HCT116 (cell line): ENCODE results near the gene RIMS4. TPM values are rescaled to one million over a fixed set of nuclear protein-coding genes. Genes with fewer than 3 reads are reported as not detected.

ENCODE experiments used
- ATAC-seq: fragments of 200-7000 bp; cut with Tn5 transposase; 2 replicates; pipeline ENCODE4 v1.9.1; 2020; ENCODE audit warnings: mild to moderate bottlenecking, moderate library complexity
- BruUV-seq: library from RNA; stranded (reverse); fragments of 400-500 nt; replicated peaks from 2 replicates; lab custom pipeline; 2021; lab: Mats Ljungman, UMichigan
- CTCF ChIA-PET: fragments of 300-600 bp; sonication (Branson Sonifier 250); formaldehyde crosslinking; loops from one replicate; lab custom pipeline; 2021; ENCODE audit warnings: antibody characterized with exemption; lab: Charles Lee
- POLR2A ChIA-PET: fragments of 300-600, 350-600 bp; sonication (Branson Sonifier 250); formaldehyde crosslinking; loops from one replicate; lab custom pipeline; 2021; ENCODE audit warnings: antibody characterized with exemption; lab: Charles Lee
- RAD21 ChIA-PET, 2 experiments: fragments of 300-600 bp; sonication (Branson Sonifier 250); formaldehyde crosslinking; loops; one replicate each; lab custom pipeline; 2023; ENCODE audit warnings: low total read pairs in 2 of 2; ENCODE audit not compliant: uncharacterized antibody in 2 of 2, unreplicated experiment in 2 of 2, low non-redundant PET in 1 of 2; lab: Charles Lee
- DNase-seq: peaks from one replicate; pipeline ENCODE4 v3.0.0-alpha.2; 2010; ENCODE audit warnings: low read depth, low spot score
- H2AFZ ChIP-seq: fragments of 200-600 bp; shearing (Covaris generic), sonication (generic); 2 replicates; pipeline ENCODE4 v1.6.1; 2017; ENCODE audit warnings: low read depth, mixed run types, mixed read lengths, antibody characterized with exemption, low read length; ENCODE audit not compliant: poor library complexity, severe bottlenecking
- H3K27ac ChIP-seq: 2 replicates; pipeline ENCODE4 v1.5.1; 2012; ENCODE audit warnings: low read depth, low read length
- H3K27me3 ChIP-seq: fragments of 200-600 bp; sonication (generic); 2 replicates; pipeline ENCODE4 v1.6.1; 2016; ENCODE audit warnings: mixed run types, low read length, mixed read lengths; ENCODE audit not compliant: insufficient read depth
- H3K36me3 ChIP-seq, 2 experiments: fragments of 200-500 bp in 1 of 2; fragments of 200-600 bp in 1 of 2; sonication (Bioruptor generic) in 1 of 2; sonication (generic) in 1 of 2; 2 replicates each; pipeline versions ENCODE4 v1.5.1 to v1.6.1; 2014 to 2016; ENCODE audit warnings: low read length in 2 of 2, inconsistent platforms in 1 of 2, mixed read lengths in 1 of 2, mixed run types in 1 of 2; ENCODE audit not compliant: insufficient read depth in 2 of 2, control insufficient read depth in 1 of 2
- H3K4me1 ChIP-seq, 2 experiments: fragments of 200-600 bp in 1 of 2; sonication (generic) in 1 of 2; 2 replicates each; pipeline versions ENCODE4 v1.5.1 to v1.6.1; 2012 to 2017; ENCODE audit warnings: low read length in 2 of 2, inconsistent platforms in 1 of 2, mild to moderate bottlenecking in 1 of 2, mixed read lengths in 1 of 2, mixed run types in 1 of 2, moderate library complexity in 1 of 2; ENCODE audit not compliant: insufficient read depth in 2 of 2, control insufficient read depth in 1 of 2
- H3K4me2 ChIP-seq: fragments of 200-600 bp; sonication (generic); 2 replicates; pipeline ENCODE4 v1.6.1; 2017; ENCODE audit warnings: mixed run types, low read length, mixed read lengths
- H3K4me3 ChIP-seq, 2 experiments: fragments of 200-600 bp in 1 of 2; sonication (generic) in 1 of 2; replicated peaks in 1 of 2; 2 replicates each; pipeline ENCODE4 v1.5.1; 2011 to 2016; ENCODE audit warnings: low read length in 2 of 2, control low read depth in 1 of 2, low read depth in 1 of 2, mild to moderate bottlenecking in 1 of 2, mixed read lengths in 1 of 2, mixed run types in 1 of 2
- H3K79me2 ChIP-seq: fragments of 200-600 bp; sonication (generic); 2 replicates; pipeline ENCODE4 v1.6.1; 2017; ENCODE audit warnings: mild to moderate bottlenecking, mixed run types, low read length, moderate library complexity, mixed read lengths; ENCODE audit not compliant: insufficient read depth
- H3K9ac ChIP-seq: fragments of 200-600 bp; sonication (generic); 2 replicates; pipeline ENCODE4 v1.6.1; 2016; ENCODE audit warnings: low read length, mixed read lengths
- H3K9me2 ChIP-seq: fragments of 200-600 bp; sonication (generic), shearing (Covaris generic); 2 replicates; pipeline ENCODE4 v1.6.1; 2017; ENCODE audit warnings: mixed run types, mild to moderate bottlenecking, moderate library complexity; ENCODE audit not compliant: insufficient read depth
- H3K9me3 ChIP-seq, 2 experiments: fragments of 200-500 bp in 1 of 2; fragments of 200-600 bp in 1 of 2; sonication (Bioruptor generic) in 1 of 2; sonication (generic) in 1 of 2; 2 replicates each; pipeline ENCODE4 v1.6.1; 2014 to 2017; ENCODE audit warnings: low read length in 2 of 2, mixed read lengths in 2 of 2, inconsistent platforms in 1 of 2, low read depth in 1 of 2, mild to moderate bottlenecking in 1 of 2, mixed run types in 1 of 2, moderate library complexity in 1 of 2; ENCODE audit not compliant: control insufficient read depth in 1 of 2, insufficient read depth in 1 of 2
- H4K20me1 ChIP-seq: fragments of 200-600 bp; sonication (generic), shearing (Covaris generic); 2 replicates; pipeline ENCODE4 v1.6.1; 2017; ENCODE audit warnings: mixed run types, mild to moderate bottlenecking, moderate library complexity; ENCODE audit not compliant: insufficient read depth
- CTCF ChIP-seq, 3 experiments: fragments of 200-600 bp in 1 of 3; sonication (generic) in 1 of 3; IDR thresholded peaks in 2 of 3; conservative IDR thresholded peaks in 1 of 3; 2 replicates each; pipeline ENCODE4 v1.5.1; 2012 to 2017; ENCODE audit warnings: low read depth in 2 of 3, low read length in 2 of 3, antibody characterized with exemption in 1 of 3, borderline replicate concordance in 1 of 3, control low read depth in 1 of 3, mild to moderate bottlenecking in 1 of 3, mixed read lengths in 1 of 3, mixed run types in 1 of 3, moderate library complexity in 1 of 3; ENCODE audit not compliant: insufficient read depth in 1 of 3
- EGR1 ChIP-seq: IDR thresholded peaks from 2 replicates; pipeline ENCODE4 v1.6.1; 2012; ENCODE audit warnings: low read depth
- EZH2phosphoT487 ChIP-seq: fragments of 200-600 bp; IDR thresholded peaks from 2 replicates; pipeline ENCODE4 v1.6.1; 2018; ENCODE audit warnings: antibody characterized with exemption, borderline replicate concordance
- FOSL1 ChIP-seq: IDR thresholded peaks from 2 replicates; pipeline ENCODE4 v1.6.1; 2012; ENCODE audit warnings: low read depth
- MAX ChIP-seq: IDR thresholded peaks from 2 replicates; pipeline ENCODE4 v1.6.1; 2012
- POLR2A ChIP-seq: IDR thresholded peaks from 2 replicates; pipeline ENCODE4 v1.7.0; 2011; ENCODE audit warnings: borderline replicate concordance; ENCODE audit not compliant: insufficient read depth, insufficient read length; ENCODE audit errors: extremely low read depth
- RAD21 ChIP-seq: IDR thresholded peaks from 2 replicates; pipeline ENCODE4 v1.6.1; 2012; ENCODE audit warnings: low read depth, mild to moderate bottlenecking
- SIN3A ChIP-seq: IDR thresholded peaks from 2 replicates; pipeline ENCODE4 v1.6.1; 2012; ENCODE audit warnings: low read depth
- SP1 ChIP-seq: IDR thresholded peaks from 2 replicates; pipeline ENCODE4 v1.6.1; 2012; ENCODE audit warnings: low read depth
- TCF7L2 ChIP-seq: IDR thresholded peaks from 2 replicates; pipeline ENCODE4 v1.7.0; 2011; ENCODE audit warnings: borderline replicate concordance, inconsistent platforms; ENCODE audit not compliant: insufficient read depth, insufficient read length; ENCODE audit errors: extremely low read depth
- ZNF274 ChIP-seq: fragments of 200-500 bp; sonication (Bioruptor generic); IDR thresholded peaks from 2 replicates; pipeline ENCODE4 v1.6.1; 2014; ENCODE audit warnings: mild to moderate bottlenecking, low read depth, low read length, inconsistent platforms
- intact Hi-C: fragments of 100-400 bp; cut with micrococcal nuclease; formaldehyde crosslinking; loops from 2 replicates; pipeline ENCODE4 v1.10.0; 2022
- total RNA-seq: library from RNA; stranded (reverse); gene quantifications from one replicate; pipeline ENCODE4 v1.2.1, GENCODE V29; 2021; ENCODE audit not compliant: unreplicated experiment
- TF ChIP-seq, protein P1 (sequence below): IDR thresholded peaks from 2 replicates; pipeline ENCODE4 v1.6.1; 2012; ENCODE audit warnings: low read depth

Gene RIMS4
- total RNA-seq, 1 experiment from 2014 or later: 0.05 TPM

DNA sequence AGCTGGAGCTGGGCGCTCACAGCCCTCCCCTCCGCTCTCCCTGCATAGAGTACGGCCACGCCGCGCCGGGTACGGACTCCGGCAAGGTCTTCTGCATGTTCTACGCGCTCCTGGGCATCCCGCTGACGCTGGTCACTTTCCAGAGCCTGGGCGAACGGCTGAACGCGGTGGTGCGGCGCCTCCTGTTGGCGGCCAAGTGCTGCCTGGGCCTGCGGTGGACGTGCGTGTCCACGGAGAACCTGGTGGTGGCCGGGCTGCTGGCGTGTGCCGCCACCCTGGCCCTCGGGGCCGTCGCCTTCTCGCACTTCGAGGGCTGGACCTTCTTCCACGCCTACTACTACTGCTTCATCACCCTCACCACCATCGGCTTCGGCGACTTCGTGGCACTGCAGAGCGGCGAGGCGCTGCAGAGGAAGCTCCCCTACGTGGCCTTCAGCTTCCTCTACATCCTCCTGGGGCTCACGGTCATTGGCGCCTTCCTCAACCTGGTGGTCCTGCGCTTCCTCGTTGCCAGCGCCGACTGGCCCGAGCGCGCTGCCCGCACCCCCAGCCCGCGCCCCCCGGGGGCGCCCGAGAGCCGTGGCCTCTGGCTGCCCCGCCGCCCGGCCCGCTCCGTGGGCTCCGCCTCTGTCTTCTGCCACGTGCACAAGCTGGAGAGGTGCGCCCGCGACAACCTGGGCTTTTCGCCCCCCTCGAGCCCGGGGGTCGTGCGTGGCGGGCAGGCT lies 60.1 kb downstream of the RIMS4 start:
- ChIA-PET CTCF (no interaction called here), RAD21 (no interaction called here), POLR2A (no interaction called here)
- Histone ChIP-seq H4K20me1 (no peaks in the 10 kb centered on the region), H3K4me2 (no peak overlapping the region), H2AFZ (no peak overlapping the region), H3K27me3 (no peaks in the 10 kb centered on the region), H3K27ac (no peak overlapping the region), H3K4me3 (no peak overlapping the region), H3K9ac (no peak overlapping the region), H3K36me3 (no peaks in the 10 kb centered on the region), H3K9me2 (no peaks in the 10 kb centered on the region), H3K79me2 (no peaks in the 10 kb centered on the region), H3K4me1 (peaks cover 8 to 12% of the 10 kb centered on the region in 2 experiments; a peak in 3 of 4 replicates), H3K9me3 (no peaks in the 10 kb centered on the region)
- ATAC-seq (no peak), DNase-seq (no peak)
- TF ChIP-seq CTCF (IDR thresholded peaks at IDR 0.05 in 2 of 3, conservative IDR thresholded peaks at IDR 0.05 in 1 of 3; ENCODE audit: borderline replicate concordance in 1 of 3, insufficient read depth in 1 of 3, low read depth in 2 of 3, low read length in 2 of 3): peak in 2 of 3 experiments; percentile 16 to 35; a peak in 3 of 6 replicates
- no peak for TF ChIP-seq EGR1
- TF ChIP-seq TCF7L2: no peak
- no peak for TF ChIP-seq EZH2phosphoT487
- intact Hi-C loops: no loop called here
- no TSS peak for BruUV-seq

DNA sequence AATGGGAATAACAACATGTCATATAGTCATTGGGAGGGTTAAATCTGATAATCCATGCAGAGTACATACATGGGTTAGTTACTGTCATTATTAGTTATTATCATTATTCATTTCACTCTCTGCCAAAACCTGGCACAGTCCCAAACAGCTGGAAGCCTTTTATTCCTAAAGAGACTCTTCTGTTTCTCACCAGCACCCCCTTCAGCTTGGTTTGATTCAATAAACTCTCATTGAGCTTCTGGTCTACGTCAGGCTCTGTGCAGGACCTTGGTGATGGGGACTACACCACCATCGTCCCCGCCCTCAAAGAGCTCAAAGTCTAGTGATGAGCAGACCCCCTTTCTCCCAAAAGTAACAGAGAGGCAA lies 62.4 kb downstream of the RIMS4 start:
- POLR2A ChIA-PET: interaction anchor here (0.9 to 1.8 kb wide), 3 partner anchors 19 to 119 kb away, joined by 3 to 5 read pairs (median 4); no protein-coding TSS in a partner anchor
- intact Hi-C loops: no loop called here
- TF ChIP-seq POLR2A (no peak), EGR1 (no peak), MAX (no peak), ZNF274 (no peak), RAD21 (no peak), SIN3A (no peak), SP1 (no peak), FOSL1 (no peak), EZH2phosphoT487 (no peak)
- TF ChIP-seq, protein P1, sequence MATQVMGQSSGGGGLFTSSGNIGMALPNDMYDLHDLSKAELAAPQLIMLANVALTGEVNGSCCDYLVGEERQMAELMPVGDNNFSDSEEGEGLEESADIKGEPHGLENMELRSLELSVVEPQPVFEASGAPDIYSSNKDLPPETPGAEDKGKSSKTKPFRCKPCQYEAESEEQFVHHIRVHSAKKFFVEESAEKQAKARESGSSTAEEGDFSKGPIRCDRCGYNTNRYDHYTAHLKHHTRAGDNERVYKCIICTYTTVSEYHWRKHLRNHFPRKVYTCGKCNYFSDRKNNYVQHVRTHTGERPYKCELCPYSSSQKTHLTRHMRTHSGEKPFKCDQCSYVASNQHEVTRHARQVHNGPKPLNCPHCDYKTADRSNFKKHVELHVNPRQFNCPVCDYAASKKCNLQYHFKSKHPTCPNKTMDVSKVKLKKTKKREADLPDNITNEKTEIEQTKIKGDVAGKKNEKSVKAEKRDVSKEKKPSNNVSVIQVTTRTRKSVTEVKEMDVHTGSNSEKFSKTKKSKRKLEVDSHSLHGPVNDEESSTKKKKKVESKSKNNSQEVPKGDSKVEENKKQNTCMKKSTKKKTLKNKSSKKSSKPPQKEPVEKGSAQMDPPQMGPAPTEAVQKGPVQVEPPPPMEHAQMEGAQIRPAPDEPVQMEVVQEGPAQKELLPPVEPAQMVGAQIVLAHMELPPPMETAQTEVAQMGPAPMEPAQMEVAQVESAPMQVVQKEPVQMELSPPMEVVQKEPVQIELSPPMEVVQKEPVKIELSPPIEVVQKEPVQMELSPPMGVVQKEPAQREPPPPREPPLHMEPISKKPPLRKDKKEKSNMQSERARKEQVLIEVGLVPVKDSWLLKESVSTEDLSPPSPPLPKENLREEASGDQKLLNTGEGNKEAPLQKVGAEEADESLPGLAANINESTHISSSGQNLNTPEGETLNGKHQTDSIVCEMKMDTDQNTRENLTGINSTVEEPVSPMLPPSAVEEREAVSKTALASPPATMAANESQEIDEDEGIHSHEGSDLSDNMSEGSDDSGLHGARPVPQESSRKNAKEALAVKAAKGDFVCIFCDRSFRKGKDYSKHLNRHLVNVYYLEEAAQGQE: no peak

More for the DNA sequence above, 62.4 kb downstream of the RIMS4 start:
- RAD21 ChIA-PET: interaction anchor here (0.6 to 1.9 kb wide), 6 partner anchors 62 to 477 kb away, joined by 3 to 7 read pairs (median 4); no protein-coding TSS in a partner anchor
- no peaks in the 10 kb centered on the region for H3K9me3 ChIP-seq
- no peaks in the 10 kb centered on the region for H3K27me3 ChIP-seq
- BruUV-seq: no TSS peak
- no peak overlapping the region; the same call in 1 of the 2 replicates for H3K4me2 ChIP-seq
- DNase-seq (peak; percentile 18), ATAC-seq (0 out of 2 replicates have a peak, but pooled peaks have one; percentile 31)
- no peak overlapping the region for H3K9ac ChIP-seq
- CTCF ChIA-PET: interaction anchor here (0.7 to 2.3 kb wide), 24 partner anchors 9 to 542 kb away, joined by 3 to 20 read pairs (median 5); partner anchors contain the start of genes CCN5, PABPC1L and YWHAB
- peaks cover 8 to 12% of the 10 kb centered on the region in 2 experiments; a peak in 3 of 4 replicates for H3K4me1 ChIP-seq
- no peaks in the 10 kb centered on the region for H4K20me1 ChIP-seq
- H3K9me2 ChIP-seq: no peaks in the 10 kb centered on the region
- H3K36me3 ChIP-seq: no peaks in the 10 kb centered on the region
- H3K27ac ChIP-seq: no peak overlapping the region
- H2AFZ ChIP-seq: no peak overlapping the region
- no peak overlapping the region for H3K4me3 ChIP-seq
- H3K79me2 ChIP-seq: no peaks in the 10 kb centered on the region
